Lower lobe of right lung (tissue), 2 donors: ENCODE measurements around the gene DNAH12. TPM values are rescaled to one million over a fixed set of nuclear protein-coding genes. Genes with fewer than 3 reads are reported as not detected.

Source experiments
- ATAC-seq, 2 donors: fragments of 200-7000 bp; cut with Tn5 transposase; one replicate each; pipeline ENCODE4 v1.9.1; 2020 to 2022; ENCODE audit warnings: mild to moderate bottlenecking in 2 of 2, moderate library complexity in 2 of 2
- DNase-seq: peaks from one replicate; pipeline ENCODE4 v3.0.0-alpha.2; 2020
- H3K27ac ChIP-seq: fragments of 200-600 bp; one replicate; pipeline ENCODE4 v1.8.0; 2022
- H3K27me3 ChIP-seq: fragments of 200-600 bp; one replicate; pipeline ENCODE4 v1.8.0; 2022; ENCODE audit warnings: low read depth
- H3K36me3 ChIP-seq: fragments of 200-600 bp; one replicate; pipeline ENCODE4 v1.8.0; 2022; ENCODE audit warnings: mild to moderate bottlenecking
- H3K4me1 ChIP-seq: fragments of 200-600 bp; one replicate; pipeline ENCODE4 v1.8.0; 2022
- H3K4me3 ChIP-seq: fragments of 200-600 bp; one replicate; pipeline ENCODE4 v1.8.0; 2022; ENCODE audit warnings: mild to moderate bottlenecking
- H3K9me3 ChIP-seq: fragments of 200-600 bp; one replicate; pipeline ENCODE4 v1.8.0; 2022
- CTCF ChIP-seq: fragments of 200-600 bp; IDR thresholded peaks from one replicate; pipeline ENCODE4 v1.8.0; 2022; ENCODE audit warnings: antibody characterized with exemption, mild to moderate bottlenecking
- intact Hi-C: fragments of 100-400 bp; cut with DNase I; formaldehyde crosslinking; loops from one replicate; pipeline ENCODE4 v1.11.0; 2022
- total RNA-seq: library from RNA; stranded (reverse); fragmentation: NEBNext Ultra II Directional; extraction: Animal tissue kit (Norgen Biotek cat#: 25700); gene quantifications from one replicate; pipeline ENCODE4 v1.2.1, GENCODE V29; 2021
- donor health status: DM: no; HTN: yes; CAD: no; lungs with severe emphysema.

DNAH12 gene
- total RNA-seq, 1 donor from 2014 or later: 11.2 TPM

GRCh38 chr3:57288403-57288802, 255.7 kb downstream of the DNAH12 start:
- no peak overlapping the region for H3K4me3 ChIP-seq
- intact Hi-C loops: no loop called here
- no peak for TF ChIP-seq CTCF

GRCh38 chr3:57287205-57287604, 256.9 kb downstream of the DNAH12 start:
- Histone ChIP-seq H3K4me1 (no peaks in the 10 kb centered on the region), H3K27me3 (no peaks in the 10 kb centered on the region), H3K4me3 (no peak overlapping the region), H3K36me3 (no peaks in the 10 kb centered on the region), H3K27ac (no peak overlapping the region), H3K9me3 (no peaks in the 10 kb centered on the region)
- intact Hi-C loops: no loop called here
- TF ChIP-seq CTCF: no peak
- no peak for DNase-seq
- peak; percentile 48 to 52 for ATAC-seq

More at GRCh38 chr3:57288403-57288802, 255.7 kb downstream of the DNAH12 start:
- no peak for ATAC-seq
- H3K27ac ChIP-seq: no peak overlapping the region
- DNase-seq: no peak
- H3K27me3 ChIP-seq: no peaks in the 10 kb centered on the region
- H3K9me3 ChIP-seq: no peaks in the 10 kb centered on the region
- no peaks in the 10 kb centered on the region for H3K36me3 ChIP-seq
- H3K4me1 ChIP-seq: no peaks in the 10 kb centered on the region

GRCh38 chr3:57283334-57283733, 260.8 kb downstream of the DNAH12 start:
- Histone ChIP-seq H3K36me3 (no peaks in the 10 kb centered on the region), H3K27me3 (no peaks in the 10 kb centered on the region), H3K27ac (no peak overlapping the region), H3K9me3 (no peaks in the 10 kb centered on the region), H3K4me1 (no peaks in the 10 kb centered on the region), H3K4me3 (no peak overlapping the region)
- intact Hi-C loops: no loop called here
- DNase-seq (no peak), ATAC-seq (no peak)
- TF ChIP-seq CTCF: no peak

- no peak overlapping the region for H3K27ac ChIP-seq
- intact Hi-C loops: no loop called here
Observed at GRCh38 chr3:57281715-57282114, 262.4 kb downstream of the DNAH12 start.

GRCh38 chr3:57279685-57280084, 264.5 kb downstream of the DNAH12 start:
- Histone ChIP-seq H3K4me1 (no peaks in the 10 kb centered on the region), H3K27ac (no peak overlapping the region), H3K27me3 (no peaks in the 10 kb centered on the region), H3K4me3 (no peak overlapping the region), H3K36me3 (peaks cover 1% of the 10 kb centered on the region), H3K9me3 (no peaks in the 10 kb centered on the region)
- no peak for DNase-seq
- intact Hi-C loops: no loop called here
- ATAC-seq: no peak
- TF ChIP-seq CTCF: no peak

More at GRCh38 chr3:57281715-57282114, 262.4 kb downstream of the DNAH12 start:
- no peaks in the 10 kb centered on the region for H3K36me3 ChIP-seq
- no peaks in the 10 kb centered on the region for H3K9me3 ChIP-seq
- no peaks in the 10 kb centered on the region for H3K4me1 ChIP-seq
- no peak for TF ChIP-seq CTCF
- no peak for DNase-seq
- H3K4me3 ChIP-seq: no peak overlapping the region
- no peaks in the 10 kb centered on the region for H3K27me3 ChIP-seq
- no peak for ATAC-seq

GRCh38 chr3:57278237-57278636, 265.9 kb downstream of the DNAH12 start:
- intact Hi-C loops: no loop called here
- Histone ChIP-seq H3K9me3 (no peaks in the 10 kb centered on the region), H3K27me3 (no peaks in the 10 kb centered on the region), H3K27ac (no peak overlapping the region), H3K4me1 (no peaks in the 10 kb centered on the region), H3K36me3 (peaks cover 8% of the 10 kb centered on the region), H3K4me3 (no peak overlapping the region)
- no peak for DNase-seq
- no peak for TF ChIP-seq CTCF
- ATAC-seq: no peak
